SKM-1 (cell line): Measurements from ENCODE around the gene DCUN1D4.

Experiments used
- DNase-seq: peaks from one replicate; lab custom pipeline; 2025; ENCODE audit not compliant: unreplicated experiment; lab: John Stamatoyannopoulos, UW

The DCUN1D4 gene

GRCh38 chr4:51853027-51853682 lies 10.2 kb downstream of the DCUN1D4 start:
- DNase-seq = no peak

GRCh38 chr4:51855270-51855669 lies 12.3 kb downstream of the DCUN1D4 start:
- DNase-seq = no peak

DNA sequence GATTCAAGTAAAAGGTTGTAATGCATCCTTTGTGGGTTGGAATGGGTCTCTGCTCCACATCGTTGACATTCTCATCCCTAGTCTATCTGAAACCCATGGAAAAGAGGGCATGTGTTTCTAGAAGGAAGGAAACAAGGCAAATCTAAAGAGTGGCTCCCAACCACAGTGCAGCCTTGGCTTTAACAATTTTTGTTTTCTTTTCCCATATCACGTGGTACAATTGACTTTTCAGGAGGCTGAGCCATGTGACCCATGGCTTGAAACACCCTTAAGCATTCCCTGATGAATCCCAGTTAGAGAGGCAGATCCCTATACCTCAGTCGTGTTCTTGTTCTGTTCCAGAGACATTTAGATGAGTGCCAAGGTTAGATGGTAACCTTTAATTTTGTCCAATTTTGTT lies 12.8 kb downstream of the DCUN1D4 start:
- DNase-seq = no peak

GRCh38 chr4:51858605-51859202 lies 15.8 kb downstream of the DCUN1D4 start:
- no peak for DNase-seq

GRCh38 chr4:51859476-51860031 lies 16.6 kb downstream of the DCUN1D4 start:
- DNase-seq = no peak

- no peak for DNase-seq
Measured at GRCh38 chr4:51862199-51862598, 19.2 kb downstream of the DCUN1D4 start.

GRCh38 chr4:51862781-51863180 lies 19.8 kb downstream of the DCUN1D4 start:
- DNase-seq = no peak

GRCh38 chr4:51865717-51866116 lies 22.8 kb downstream of the DCUN1D4 start:
- no peak for DNase-seq

DNA sequence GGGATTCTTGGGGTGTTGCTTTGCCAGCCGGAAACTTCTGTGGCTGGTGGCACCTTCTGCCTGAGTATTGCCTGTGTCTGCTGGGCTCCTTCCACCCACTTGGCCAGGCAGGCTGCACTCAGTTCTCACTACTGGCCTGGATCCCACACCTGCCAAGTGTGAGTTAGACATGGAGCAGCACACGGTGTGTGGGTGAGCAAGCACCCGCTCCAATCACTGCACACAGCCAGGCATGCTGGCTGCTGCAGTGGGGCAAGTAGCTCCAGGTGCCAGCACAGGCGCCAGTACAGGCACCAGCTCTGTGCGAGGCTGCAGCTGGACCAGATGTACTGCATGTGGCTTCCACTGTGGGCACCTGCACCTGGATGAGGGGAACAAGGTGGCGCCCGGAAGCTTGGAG lies 23.9 kb downstream of the DCUN1D4 start:
- no peak for DNase-seq

- no peak for DNase-seq
Measured at GRCh38 chr4:51867689-51868448, 24.9 kb downstream of the DCUN1D4 start.

- no peak for DNase-seq
Measured at GRCh38 chr4:51868449-51868847, 25.5 kb downstream of the DCUN1D4 start.

- no peak for DNase-seq
Measured at GRCh38 chr4:51870441-51871188, 27.7 kb downstream of the DCUN1D4 start.

GRCh38 chr4:51872283-51872997 lies 29.5 kb downstream of the DCUN1D4 start:
- no peak for DNase-seq

DNA sequence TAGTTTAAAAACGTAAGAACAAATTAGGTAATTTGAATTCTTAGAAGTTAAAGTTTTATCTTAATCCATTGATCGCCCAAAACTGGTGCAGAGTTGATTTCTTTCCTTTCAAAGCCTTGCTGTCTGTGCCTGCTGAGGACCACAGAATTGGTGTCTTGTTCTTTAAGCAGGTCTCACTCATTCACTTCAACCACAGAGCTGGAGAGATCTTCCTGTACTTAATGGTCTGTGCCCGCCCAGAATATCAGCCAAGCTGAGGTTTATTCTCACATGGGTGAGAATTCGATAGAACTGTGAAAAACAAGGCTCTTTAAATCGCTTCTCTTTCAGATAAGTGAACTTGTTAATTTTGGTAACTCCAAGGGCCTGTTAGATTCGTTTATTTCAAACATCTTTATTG lies 31.6 kb downstream of the DCUN1D4 start:
- DNase-seq = no peak

DNA sequence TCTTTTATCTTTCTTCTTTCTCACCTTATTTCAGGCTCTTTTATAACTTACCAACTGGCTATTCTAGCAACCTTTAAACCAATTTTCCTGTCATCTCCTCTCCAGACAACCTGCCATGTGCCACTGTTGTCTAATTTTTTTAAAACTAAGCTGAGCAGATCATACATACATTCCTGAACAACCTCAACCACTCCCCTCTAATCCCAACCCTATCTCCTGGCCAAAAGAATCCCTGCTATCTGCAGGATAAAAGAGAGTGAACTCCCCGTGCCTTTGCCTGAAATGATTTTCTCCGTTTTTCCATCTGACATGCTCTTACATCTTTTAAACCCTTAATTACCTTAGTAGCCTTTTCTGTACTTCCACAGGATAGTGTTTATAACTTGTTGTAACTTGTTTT lies 35.5 kb downstream of the DCUN1D4 start:
- DNase-seq = no peak

- no peak for DNase-seq
Measured at GRCh38 chr4:51880016-51880915, 37.3 kb downstream of the DCUN1D4 start.

GRCh38 chr4:51884055-51884454 lies 41.1 kb downstream of the DCUN1D4 start:
- no peak for DNase-seq

- no peak for DNase-seq
Measured at GRCh38 chr4:51884606-51885005, 41.7 kb downstream of the DCUN1D4 start.

DNA sequence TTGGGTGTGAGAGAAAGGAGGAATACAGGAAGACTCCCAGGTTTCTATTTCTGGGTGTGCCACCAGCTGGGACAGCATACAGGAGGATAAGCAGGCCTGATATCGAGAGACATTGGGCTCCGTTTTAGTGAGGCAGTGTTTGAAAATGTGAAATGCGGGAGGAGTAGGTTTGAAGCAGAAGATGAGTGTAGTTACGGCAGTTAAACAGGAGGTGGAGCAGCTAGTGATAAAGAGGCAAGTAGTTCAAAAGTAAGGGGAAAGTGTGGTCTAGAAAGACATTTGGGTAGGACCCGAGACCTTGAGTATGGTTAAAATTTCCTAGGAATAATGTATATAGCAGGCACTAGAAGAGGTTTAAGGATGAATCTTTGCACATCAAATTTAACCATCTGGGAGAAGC lies 42.4 kb downstream of the DCUN1D4 start:
- DNase-seq = peak; percentile 12

- no peak for DNase-seq
Measured at GRCh38 chr4:51890760-51891159, 47.8 kb downstream of the DCUN1D4 start.
